ENCODE results near the gene ATP4A.

Gene ATP4A

DNA sequence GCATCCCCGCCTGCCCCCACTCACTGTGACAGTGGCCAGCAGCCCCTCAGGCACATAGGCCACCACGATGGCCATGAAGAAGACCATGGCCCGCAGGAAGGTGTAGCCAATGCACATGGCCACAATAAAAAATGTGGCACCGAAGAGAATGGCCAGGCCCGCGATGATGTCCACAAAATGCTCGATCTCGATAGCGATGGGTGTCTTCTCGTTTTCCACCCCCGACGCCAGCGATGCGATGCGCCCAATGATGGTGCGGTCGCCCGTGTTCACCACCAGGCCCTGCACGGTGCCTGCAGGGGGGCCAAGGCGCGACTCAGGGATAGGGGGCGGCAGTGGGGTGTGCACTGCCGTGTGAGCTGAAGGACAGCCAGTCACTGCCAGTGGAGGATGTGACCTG, 3.7 kb downstream of the ATP4A start:
- Mint-ChIP-seq H3K27me3 (peaks cover 86% of the 10 kb centered on the region), H3K9me3 (no peaks in the 10 kb centered on the region), H3K4me3 (no peak overlapping the region), H3K27ac (no peak overlapping the region), H3K36me3 (no peaks in the 10 kb centered on the region), H3K4me1 (peaks cover 12% of the 10 kb centered on the region)
- CTCF ChIA-PET, result interaction anchor here (1.3 kb wide), 1 partner anchor 12 kb away, joined by 3 read pairs; no protein-coding TSS in a partner anchor
- no peak for DNase-seq

DNA sequence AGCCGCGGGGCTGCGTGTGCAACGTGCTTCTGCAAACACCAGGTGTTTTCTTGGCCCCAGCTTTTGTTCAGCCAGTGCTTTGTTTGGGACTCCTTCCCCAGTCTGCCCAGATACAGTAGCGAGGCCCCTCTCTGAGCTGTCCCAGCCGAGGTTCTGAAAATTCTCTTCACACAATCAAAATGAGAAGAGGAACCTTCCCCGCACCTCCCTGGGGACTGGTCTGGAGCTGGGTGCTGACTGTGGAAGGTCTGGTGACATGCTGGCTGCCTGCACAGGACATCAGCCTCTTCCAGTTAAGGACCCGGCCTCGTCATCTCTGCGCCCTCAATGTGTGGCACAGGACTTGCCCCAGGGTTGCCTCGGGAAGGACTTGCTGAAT, 4.2 kb downstream of the ATP4A start:
- CTCF ChIA-PET, result no interaction called here
- Mint-ChIP-seq H3K9me3 (no peaks in the 10 kb centered on the region), H3K4me3 (no peak overlapping the region), H3K27ac (no peak overlapping the region), H3K27me3 (peaks cover 84% of the 10 kb centered on the region), H3K36me3 (no peaks in the 10 kb centered on the region), H3K4me1 (peaks cover 12% of the 10 kb centered on the region)
- DNase-seq, result no peak

DNA sequence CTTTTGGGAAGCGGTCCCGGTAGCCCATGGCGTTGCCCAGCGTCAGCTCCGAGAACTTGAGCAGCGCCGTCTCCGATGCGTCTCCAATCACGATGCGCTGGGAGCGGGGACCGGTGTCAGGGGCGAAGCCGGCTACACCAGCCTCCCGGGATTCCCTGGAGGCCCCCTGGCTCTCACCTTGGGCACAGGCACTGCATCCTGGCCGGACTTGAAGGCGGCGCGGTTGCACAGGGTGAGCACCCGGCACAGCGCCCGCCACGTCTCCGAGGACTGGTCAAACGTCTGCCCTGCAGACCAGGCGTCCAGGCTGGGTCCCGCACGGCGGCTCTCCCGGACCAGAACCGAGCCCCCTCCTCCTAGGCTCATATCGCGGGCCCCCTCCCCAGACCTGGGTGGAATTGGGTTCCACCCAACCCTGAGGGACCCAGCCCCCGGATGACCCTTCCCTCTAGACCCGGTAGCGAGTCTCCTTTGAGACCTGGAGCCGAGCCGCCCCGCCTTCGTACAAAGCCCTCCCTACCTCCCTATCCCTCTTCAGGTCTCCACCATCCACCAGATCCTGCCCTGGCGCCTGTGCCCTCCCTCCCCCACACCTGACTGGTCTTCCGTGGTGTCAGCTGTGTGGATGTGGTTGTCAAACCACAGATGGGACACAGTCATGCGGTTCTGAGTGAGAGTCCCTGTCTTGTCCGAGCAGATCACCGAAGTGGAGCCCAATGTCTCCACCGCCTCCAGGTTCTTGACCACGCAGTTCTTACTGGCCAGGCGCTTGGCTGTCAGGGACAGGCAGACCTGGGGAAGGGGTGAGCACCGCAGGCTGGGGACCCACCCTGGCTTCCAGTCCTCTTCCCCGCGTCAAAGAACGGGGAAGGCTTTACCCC, 4.8 kb downstream of the ATP4A start:
- Mint-ChIP-seq H3K4me3 (no peak overlapping the region), H3K4me1 (peaks cover 12% of the 10 kb centered on the region), H3K27ac (no peak overlapping the region), H3K27me3 (peaks cover 81% of the 10 kb centered on the region), H3K36me3 (no peaks in the 10 kb centered on the region), H3K9me3 (no peaks in the 10 kb centered on the region)
- no peak for DNase-seq
- CTCF ChIA-PET, result interaction anchor here (1.4 kb wide), 1 partner anchor 10 kb away, joined by 12 read pairs; no protein-coding TSS in a partner anchor

DNA sequence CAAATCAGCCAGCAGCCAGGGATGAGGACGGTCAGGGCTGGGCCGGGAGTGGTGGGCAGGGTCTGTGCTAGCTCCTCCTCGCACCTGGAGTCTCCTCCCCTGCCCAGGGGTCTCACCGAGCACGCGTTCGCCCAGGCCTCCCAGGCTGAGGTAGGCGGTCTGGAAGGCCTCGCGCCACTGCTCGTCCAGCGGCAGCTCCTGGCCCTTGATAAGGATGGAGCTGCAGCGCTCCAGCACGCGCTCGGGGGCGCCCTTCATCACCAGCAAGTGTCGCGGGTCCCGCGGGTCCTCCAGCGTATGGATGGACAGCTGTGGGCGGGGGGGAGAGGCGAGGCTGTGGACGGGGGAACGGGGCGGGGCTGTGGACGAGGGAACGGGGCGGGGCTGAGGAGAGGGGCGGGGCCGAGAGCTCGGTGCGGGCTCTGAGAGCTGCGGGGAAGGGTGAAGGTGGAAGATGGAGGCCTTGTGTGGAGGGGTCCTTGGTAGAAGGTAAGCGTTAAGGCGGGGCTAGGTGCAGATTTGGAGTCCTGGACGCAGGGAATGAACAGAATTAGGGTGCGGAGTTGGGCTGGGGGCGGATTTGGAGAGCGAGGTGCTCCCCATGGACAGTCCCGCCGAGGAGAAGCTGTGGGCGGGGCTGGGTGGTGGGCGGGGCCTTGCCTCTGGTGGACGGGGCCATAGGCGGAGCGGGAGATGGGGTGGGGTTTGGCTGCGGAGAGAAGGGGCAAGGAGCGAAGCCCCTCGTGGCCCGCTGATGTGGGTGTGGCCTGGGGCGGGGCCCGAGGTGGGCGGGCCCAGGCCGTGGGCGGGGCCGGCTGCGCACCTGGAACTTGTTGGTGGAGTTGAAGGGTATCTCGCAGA, 5.7 kb downstream of the ATP4A start:
- no peak overlapping the region for H3K27ac Mint-ChIP-seq
- peaks cover 12% of the 10 kb centered on the region for H3K4me1 Mint-ChIP-seq
- H3K4me3 Mint-ChIP-seq, result peak overlapping the region; percentile 59
- DNase-seq, result peak; percentile 64
- CTCF ChIA-PET, result interaction anchor here (1.4 kb wide), 1 partner anchor 9 kb away, joined by 12 read pairs; no protein-coding TSS in a partner anchor
- no peaks in the 10 kb centered on the region for H3K9me3 Mint-ChIP-seq
- peaks cover 79% of the 10 kb centered on the region for H3K27me3 Mint-ChIP-seq
- no peaks in the 10 kb centered on the region for H3K36me3 Mint-ChIP-seq

DNA sequence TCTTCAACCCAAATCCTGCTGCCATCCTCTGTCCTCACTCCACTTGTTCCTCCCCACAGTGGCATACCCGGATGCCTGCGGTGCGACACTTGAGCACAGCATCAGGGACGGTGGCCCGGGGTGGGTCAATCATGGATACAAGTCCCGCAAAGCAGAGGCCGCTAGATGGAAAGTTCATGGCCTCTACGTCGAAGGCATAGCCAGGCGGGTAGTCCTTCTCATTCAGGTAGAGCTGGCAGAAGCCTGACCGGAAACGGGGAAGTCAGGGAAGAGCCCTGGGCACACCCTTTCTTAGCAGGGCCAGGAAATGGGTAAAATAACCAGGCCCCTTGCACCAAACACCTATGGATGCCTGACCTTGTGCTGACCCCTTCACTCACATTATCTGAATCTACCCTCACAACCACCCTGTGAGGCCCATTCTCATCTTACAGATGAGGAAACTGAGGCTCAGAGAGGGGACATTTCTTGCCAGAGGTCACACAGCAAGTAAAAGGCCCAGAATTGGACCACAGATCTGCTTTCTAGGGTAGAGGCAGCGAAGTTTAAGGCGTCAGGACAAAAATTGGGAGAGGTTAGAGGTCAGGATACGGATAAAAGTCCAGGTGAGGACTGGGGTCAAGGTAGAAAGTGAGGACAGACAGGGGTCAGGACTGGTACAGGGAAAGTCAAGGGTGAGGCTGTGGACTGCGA, 6.5 kb downstream of the ATP4A start:
- CTCF ChIA-PET, result interaction anchor here (1.1 to 1.4 kb wide), 4 partner anchors 8 to 263 kb away, joined by 3 to 12 read pairs (median 4); no protein-coding TSS in a partner anchor
- peak overlapping the region; percentile 50 for H3K4me3 Mint-ChIP-seq
- DNase-seq, result no peak

GRCh38 chr19:35556025-35556590, 7.3 kb downstream of the ATP4A start:
- no peak overlapping the region for H3K27ac Mint-ChIP-seq
- no peaks in the 10 kb centered on the region for H3K36me3 Mint-ChIP-seq
- no peak overlapping the region for H3K4me3 Mint-ChIP-seq
- DNase-seq, result no peak
- H3K4me1 Mint-ChIP-seq, result peaks cover 12% of the 10 kb centered on the region
- CTCF ChIA-PET, result interaction anchor here (1.0 to 1.3 kb wide), 4 partner anchors 8 to 264 kb away, joined by 3 to 4 read pairs (median 3); no protein-coding TSS in a partner anchor
- peaks cover 67% of the 10 kb centered on the region for H3K27me3 Mint-ChIP-seq
- no peaks in the 10 kb centered on the region for H3K9me3 Mint-ChIP-seq

More for the DNA sequence above, 6.5 kb downstream of the ATP4A start:
- Mint-ChIP-seq H3K36me3 (no peaks in the 10 kb centered on the region), H3K4me1 (peaks cover 12% of the 10 kb centered on the region), H3K27ac (no peak overlapping the region), H3K27me3 (peaks cover 73% of the 10 kb centered on the region), H3K9me3 (no peaks in the 10 kb centered on the region)

DNA sequence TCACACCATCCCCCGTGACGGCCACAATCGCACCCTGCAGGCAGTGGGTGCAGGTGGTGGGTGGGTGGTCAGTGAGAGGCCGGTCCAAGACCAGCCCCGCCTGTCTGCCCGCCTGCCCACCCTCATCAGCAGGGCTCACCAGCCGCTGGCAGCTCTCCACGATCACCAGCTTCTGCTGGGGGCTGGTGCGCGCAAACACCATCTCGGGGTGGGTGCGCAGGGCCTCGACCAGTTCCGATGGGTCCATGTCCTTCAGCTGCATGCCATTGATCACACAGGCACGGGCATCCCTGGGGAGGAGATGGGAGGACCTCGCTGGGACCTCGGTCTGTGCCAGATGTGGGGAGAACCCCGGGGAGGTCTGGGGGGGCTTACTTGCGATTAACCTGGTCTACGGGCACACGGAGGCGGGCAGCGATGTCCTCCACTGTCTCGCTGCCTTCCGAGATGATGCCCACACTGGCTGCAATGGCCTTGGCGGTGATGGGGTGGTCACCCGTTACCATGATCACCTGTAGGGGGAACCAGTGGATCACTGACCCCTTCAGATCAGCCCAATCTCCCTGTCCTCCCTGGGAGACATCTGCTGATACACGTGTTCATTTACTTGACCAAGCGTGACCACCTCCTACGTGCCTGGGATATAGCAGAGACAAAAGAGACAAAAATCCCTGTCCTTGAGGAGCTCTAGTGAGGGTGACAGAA, 8.0 kb downstream of the ATP4A start:
- Mint-ChIP-seq H3K9me3 (no peaks in the 10 kb centered on the region), H3K36me3 (no peaks in the 10 kb centered on the region), H3K4me3 (no peak overlapping the region), H3K27me3 (peaks cover 60% of the 10 kb centered on the region), H3K4me1 (peaks cover 12% of the 10 kb centered on the region), H3K27ac (no peak overlapping the region)
- CTCF ChIA-PET, result interaction anchor here (1.0 to 1.3 kb wide), 4 partner anchors 7 to 137 kb away, joined by 3 to 4 read pairs (median 3); no protein-coding TSS in a partner anchor
- no peak for DNase-seq

- Mint-ChIP-seq H3K9me3 (no peaks in the 10 kb centered on the region), H3K27ac (no peak overlapping the region), H3K4me3 (no peak overlapping the region), H3K27me3 (peaks cover 46% of the 10 kb centered on the region), H3K4me1 (peaks cover 13% of the 10 kb centered on the region), H3K36me3 (peaks cover under 1% of the 10 kb centered on the region)
- CTCF ChIA-PET, result interaction anchor here (1.2 kb wide), 1 partner anchor 138 kb away, joined by 3 read pairs; no protein-coding TSS in a partner anchor
- no peak for DNase-seq
These were observed 9.4 kb downstream of the ATP4A start for GRCh38 chr19:35554076-35554475.

DNA sequence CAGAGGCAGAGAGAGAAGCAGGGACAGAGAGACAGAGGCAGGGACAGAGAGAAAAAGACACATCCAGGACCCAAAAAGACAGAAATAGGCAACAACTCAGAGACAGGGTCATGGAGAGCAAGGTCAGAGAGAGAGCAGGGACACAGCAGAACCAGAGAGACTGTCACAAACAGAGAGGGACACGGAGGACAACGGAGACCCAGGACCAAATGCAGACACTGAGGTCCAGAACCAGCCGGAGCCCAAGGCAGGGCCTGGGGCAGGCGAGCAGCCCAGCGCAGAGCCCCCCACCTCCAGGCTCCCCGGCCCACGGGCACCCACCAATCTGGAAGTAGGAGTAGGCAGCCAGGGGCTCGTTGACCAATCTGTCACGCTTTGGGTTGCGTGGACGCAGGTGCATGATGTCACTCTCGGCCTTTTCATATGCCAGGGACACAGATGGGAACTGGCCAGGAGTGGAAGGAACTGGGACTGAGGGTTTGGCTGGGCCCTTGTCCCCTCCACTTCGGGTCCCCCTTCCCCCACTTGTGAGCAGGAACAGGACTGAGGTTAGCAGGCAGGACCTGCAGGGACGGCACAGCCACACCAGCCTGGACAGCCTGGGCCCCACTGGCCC, 10.0 kb downstream of the ATP4A start:
- peaks cover 40% of the 10 kb centered on the region for H3K27me3 Mint-ChIP-seq
- no peak overlapping the region for H3K27ac Mint-ChIP-seq
- H3K9me3 Mint-ChIP-seq, result no peaks in the 10 kb centered on the region
- no peak for DNase-seq
- peaks cover 12% of the 10 kb centered on the region for H3K4me1 Mint-ChIP-seq
- CTCF ChIA-PET, result no interaction called here
- H3K36me3 Mint-ChIP-seq, result peaks cover 2% of the 10 kb centered on the region
- H3K4me3 Mint-ChIP-seq, result no peak overlapping the region

DNA sequence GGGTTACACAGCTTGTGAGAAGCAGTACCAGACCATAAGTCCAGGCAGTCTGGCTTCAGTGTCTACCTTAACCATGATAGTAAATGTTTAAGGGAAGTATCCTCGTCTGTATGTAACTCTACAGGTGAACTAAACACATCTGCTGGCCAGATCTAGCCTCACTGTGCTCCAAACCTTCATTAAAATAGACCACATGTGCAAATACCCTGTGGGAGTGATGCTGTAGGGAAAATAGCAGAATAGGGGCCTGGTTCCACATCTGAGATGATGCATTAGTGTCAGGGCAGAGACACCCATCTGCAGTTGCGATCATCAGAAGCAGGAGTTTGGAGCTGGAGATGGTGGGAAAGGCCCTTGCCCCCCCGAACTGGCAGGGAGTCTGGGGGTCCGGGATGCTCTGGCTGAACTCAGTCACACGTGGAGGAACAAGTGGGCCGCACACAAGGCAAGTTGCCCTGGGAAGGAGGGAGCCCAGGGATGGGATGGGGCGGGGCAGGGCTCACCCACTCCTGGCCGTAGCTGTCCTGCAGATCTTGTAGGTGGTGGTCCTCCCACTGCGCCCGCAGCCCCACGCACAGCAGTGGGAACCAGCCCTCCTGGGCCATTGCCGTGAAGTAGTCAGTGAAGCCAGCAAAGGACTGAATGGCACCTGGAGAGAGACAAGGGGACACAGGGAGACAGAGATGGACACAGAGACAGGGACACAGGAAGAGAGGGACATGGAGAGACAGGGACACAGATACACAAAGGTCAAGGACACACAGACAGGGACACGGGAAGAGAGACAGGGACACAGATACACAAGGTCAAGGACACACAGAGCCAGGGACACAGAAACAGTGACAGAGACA, 10.7 kb downstream of the ATP4A start:
- peak overlapping the region; percentile 34 for H3K27ac Mint-ChIP-seq
- CTCF ChIA-PET, result no interaction called here
- H3K9me3 Mint-ChIP-seq, result no peaks in the 10 kb centered on the region
- no peak overlapping the region for H3K4me3 Mint-ChIP-seq
- peaks cover 33% of the 10 kb centered on the region for H3K27me3 Mint-ChIP-seq
- peaks cover 12% of the 10 kb centered on the region for H3K4me1 Mint-ChIP-seq
- DNase-seq, result no peak
- peaks cover 3% of the 10 kb centered on the region for H3K36me3 Mint-ChIP-seq

GRCh38 chr19:35551091-35551810, 12.2 kb downstream of the ATP4A start:
- Mint-ChIP-seq H3K27me3 (peaks cover 18% of the 10 kb centered on the region), H3K4me1 (peaks cover 20% of the 10 kb centered on the region), H3K27ac (no peak overlapping the region), H3K9me3 (no peaks in the 10 kb centered on the region), H3K4me3 (no peak overlapping the region), H3K36me3 (peaks cover 10% of the 10 kb centered on the region)
- DNase-seq, result no peak
- CTCF ChIA-PET, result no interaction called here
